ENCODE results near the gene CRIP2.

Gene CRIP2

GRCh38 chr14:105492971-105493871, 18.6 kb downstream of the CRIP2 start:
- H3K27me3 ChIP-seq (ENCODE audit: control insufficient read depth in 5 of 5, insufficient read depth in 4 of 5, low read length in 5 of 5): no peaks in the 10 kb centered on the region
- peaks cover 0 to 29% (median 13%) of the 10 kb centered on the region in 5 donors for H3K36me3 ChIP-seq (ENCODE audit: control insufficient read depth in 5 of 5, insufficient read depth in 5 of 5, low read length in 5 of 5)
- no peaks in the 10 kb centered on the region for H3K9me3 ChIP-seq (ENCODE audit: control insufficient read depth in 5 of 5, low read length in 5 of 5)
- H3K4me3 ChIP-seq (ENCODE audit: low read depth in 1 of 5, low read length in 5 of 5): no peak overlapping the region
- peaks cover 0 to 32% (median 24%) of the 10 kb centered on the region in 5 donors for H3K4me1 ChIP-seq (ENCODE audit: control insufficient read depth in 5 of 5, insufficient read depth in 5 of 5, low read length in 5 of 5)
- H3K27ac ChIP-seq (ENCODE audit: low read depth, low read length): no peak overlapping the region
- H3K9ac ChIP-seq (ENCODE audit: low read length in 5 of 5): no peak overlapping the region

- Histone ChIP-seq H3K9ac (ENCODE audit: low read length in 5 of 5) (no peak overlapping the region), H3K27ac (ENCODE audit: low read depth, low read length) (no peak overlapping the region), H3K4me1 (ENCODE audit: control insufficient read depth in 5 of 5, insufficient read depth in 5 of 5, low read length in 5 of 5) (peaks cover 0 to 23% (median 16%) of the 10 kb centered on the region in 5 donors), H3K4me3 (ENCODE audit: low read depth in 1 of 5, low read length in 5 of 5) (no peak overlapping the region), H3K36me3 (ENCODE audit: control insufficient read depth in 5 of 5, insufficient read depth in 5 of 5, low read length in 5 of 5) (peaks cover 0 to 35% (median 17%) of the 10 kb centered on the region in 5 donors), H3K27me3 (ENCODE audit: control insufficient read depth in 5 of 5, insufficient read depth in 4 of 5, low read length in 5 of 5) (no peaks in the 10 kb centered on the region), H3K9me3 (ENCODE audit: control insufficient read depth in 5 of 5, low read length in 5 of 5) (no peaks in the 10 kb centered on the region)
Measured at GRCh38 chr14:105493921-105494605, 19.4 kb downstream of the CRIP2 start.

- H3K9me3 ChIP-seq (ENCODE audit: control insufficient read depth in 5 of 5, low read length in 5 of 5): no peaks in the 10 kb centered on the region
- no peak overlapping the region for H3K4me3 ChIP-seq (ENCODE audit: low read depth in 1 of 5, low read length in 5 of 5)
- no peaks in the 10 kb centered on the region for H3K27me3 ChIP-seq (ENCODE audit: control insufficient read depth in 5 of 5, insufficient read depth in 4 of 5, low read length in 5 of 5)
- no peak overlapping the region for H3K9ac ChIP-seq (ENCODE audit: low read length in 5 of 5)
- peaks cover 0 to 18% (median 11%) of the 10 kb centered on the region in 5 donors for H3K4me1 ChIP-seq (ENCODE audit: control insufficient read depth in 5 of 5, insufficient read depth in 5 of 5, low read length in 5 of 5)
- no peak overlapping the region for H3K27ac ChIP-seq (ENCODE audit: low read depth, low read length)
- peaks cover 0 to 37% (median 18%) of the 10 kb centered on the region in 5 donors for H3K36me3 ChIP-seq (ENCODE audit: control insufficient read depth in 5 of 5, insufficient read depth in 5 of 5, low read length in 5 of 5)
Measured at GRCh38 chr14:105494606-105494929, 19.9 kb downstream of the CRIP2 start.

GRCh38 chr14:105495101-105495989, 20.7 kb downstream of the CRIP2 start:
- no peaks in the 10 kb centered on the region for H3K27me3 ChIP-seq (ENCODE audit: control insufficient read depth in 5 of 5, insufficient read depth in 4 of 5, low read length in 5 of 5)
- no peak overlapping the region for H3K9ac ChIP-seq (ENCODE audit: low read length in 5 of 5)
- peaks cover 0 to 12% (median 7%) of the 10 kb centered on the region in 5 donors for H3K4me1 ChIP-seq (ENCODE audit: control insufficient read depth in 5 of 5, insufficient read depth in 5 of 5, low read length in 5 of 5)
- H3K27ac ChIP-seq (ENCODE audit: low read depth, low read length): no peak overlapping the region
- no peaks in the 10 kb centered on the region for H3K9me3 ChIP-seq (ENCODE audit: control insufficient read depth in 5 of 5, low read length in 5 of 5)
- H3K36me3 ChIP-seq (ENCODE audit: control insufficient read depth in 5 of 5, insufficient read depth in 5 of 5, low read length in 5 of 5): peaks cover 0 to 37% (median 18%) of the 10 kb centered on the region in 5 donors
- H3K4me3 ChIP-seq (ENCODE audit: low read depth in 1 of 5, low read length in 5 of 5): no peak overlapping the region

- Histone ChIP-seq H3K4me1 (ENCODE audit: control insufficient read depth in 5 of 5, insufficient read depth in 5 of 5, low read length in 5 of 5) (peaks cover 0 to 10% (median 7%) of the 10 kb centered on the region in 5 donors), H3K9ac (ENCODE audit: low read length in 5 of 5) (no peak overlapping the region), H3K9me3 (ENCODE audit: control insufficient read depth in 5 of 5, low read length in 5 of 5) (no peaks in the 10 kb centered on the region), H3K4me3 (ENCODE audit: low read depth in 1 of 5, low read length in 5 of 5) (no peak overlapping the region), H3K27ac (ENCODE audit: low read depth, low read length) (no peak overlapping the region), H3K27me3 (ENCODE audit: control insufficient read depth in 5 of 5, insufficient read depth in 4 of 5, low read length in 5 of 5) (no peaks in the 10 kb centered on the region), H3K36me3 (ENCODE audit: control insufficient read depth in 5 of 5, insufficient read depth in 5 of 5, low read length in 5 of 5) (peaks cover 0 to 37% (median 18%) of the 10 kb centered on the region in 5 donors)
Measured at GRCh38 chr14:105495990-105496830, 21.6 kb downstream of the CRIP2 start.

- Histone ChIP-seq H3K4me1 (ENCODE audit: control insufficient read depth in 5 of 5, insufficient read depth in 5 of 5, low read length in 5 of 5) (peaks cover 0 to 3% (median 0%) of the 10 kb centered on the region in 5 donors), H3K9ac (ENCODE audit: low read length in 5 of 5) (no peak overlapping the region), H3K4me3 (ENCODE audit: low read depth in 1 of 5, low read length in 5 of 5) (no peak overlapping the region), H3K27me3 (ENCODE audit: control insufficient read depth in 5 of 5, insufficient read depth in 4 of 5, low read length in 5 of 5) (no peaks in the 10 kb centered on the region), H3K27ac (ENCODE audit: low read depth, low read length) (no peak overlapping the region), H3K9me3 (ENCODE audit: control insufficient read depth in 5 of 5, low read length in 5 of 5) (no peaks in the 10 kb centered on the region), H3K36me3 (ENCODE audit: control insufficient read depth in 5 of 5, insufficient read depth in 5 of 5, low read length in 5 of 5) (peaks cover 0 to 37% (median 18%) of the 10 kb centered on the region in 5 donors)
Measured at GRCh38 chr14:105496831-105497591, 22.4 kb downstream of the CRIP2 start.

GRCh38 chr14:105497671-105498429, 23.2 kb downstream of the CRIP2 start:
- Histone ChIP-seq H3K27me3 (ENCODE audit: control insufficient read depth in 5 of 5, insufficient read depth in 4 of 5, low read length in 5 of 5) (no peaks in the 10 kb centered on the region), H3K4me1 (ENCODE audit: control insufficient read depth in 5 of 5, insufficient read depth in 5 of 5, low read length in 5 of 5) (no peaks in the 10 kb centered on the region), H3K9ac (ENCODE audit: low read length in 5 of 5) (no peak overlapping the region), H3K9me3 (ENCODE audit: control insufficient read depth in 5 of 5, low read length in 5 of 5) (no peaks in the 10 kb centered on the region), H3K36me3 (ENCODE audit: control insufficient read depth in 5 of 5, insufficient read depth in 5 of 5, low read length in 5 of 5) (peaks cover 0 to 29% (median 13%) of the 10 kb centered on the region in 5 donors), H3K27ac (ENCODE audit: low read depth, low read length) (no peak overlapping the region), H3K4me3 (ENCODE audit: low read depth in 1 of 5, low read length in 5 of 5) (no peak overlapping the region)

GRCh38 chr14:105498430-105499255, 24.0 kb downstream of the CRIP2 start:
- peaks cover 0 to 23% (median 10%) of the 10 kb centered on the region in 5 donors for H3K36me3 ChIP-seq (ENCODE audit: control insufficient read depth in 5 of 5, insufficient read depth in 5 of 5, low read length in 5 of 5)
- H3K9me3 ChIP-seq (ENCODE audit: control insufficient read depth in 5 of 5, low read length in 5 of 5): no peaks in the 10 kb centered on the region
- no peaks in the 10 kb centered on the region for H3K4me1 ChIP-seq (ENCODE audit: control insufficient read depth in 5 of 5, insufficient read depth in 5 of 5, low read length in 5 of 5)
- no peak overlapping the region for H3K4me3 ChIP-seq (ENCODE audit: low read depth in 1 of 5, low read length in 5 of 5)
- H3K27me3 ChIP-seq (ENCODE audit: control insufficient read depth in 5 of 5, insufficient read depth in 4 of 5, low read length in 5 of 5): no peaks in the 10 kb centered on the region
- H3K9ac ChIP-seq (ENCODE audit: low read length in 5 of 5): no peak overlapping the region
- no peak overlapping the region for H3K27ac ChIP-seq (ENCODE audit: low read depth, low read length)
